GM10248 (cell line): ENCODE data around the gene STK39.
"Not testable (repeated sequence)": the region's sequence is repeated elsewhere in the genome, so short reads cannot be mapped to it uniquely, and the experiment has no call there.

ENCODE experiments used
- CTCF ChIA-PET: fragments of 300-600 bp; sonication (Branson Sonifier 250); formaldehyde crosslinking; extraction: SDS; loops from one replicate; lab custom pipeline; 2021; ENCODE audit warnings: antibody characterized with exemption; lab: Yijun Ruan, JAX
- POLR2A ChIA-PET: fragments of 350-650 bp; sonication (Branson Sonifier 250); formaldehyde crosslinking; extraction: SDS; loops from one replicate; lab custom pipeline; 2020; ENCODE audit warnings: antibody characterized with exemption; lab: Yijun Ruan, JAX
- DNase-seq: peaks from one replicate; pipeline ENCODE4 v3.0.0; 2012; ENCODE audit errors: extremely low spot score
- CTCF ChIP-seq: IDR thresholded peaks from 2 replicates; pipeline ENCODE4 v1.5.1; 2012; ENCODE audit warnings: mild to moderate bottlenecking, low read depth; ENCODE audit errors: extremely low read depth, missing control alignments, control extremely low read depth

STK39 gene

GRCh38 chr2:168089200-168089599 is 158.2 kb downstream of the STK39 start:
- DNase-seq = peak; percentile 26
- CTCF ChIA-PET = interaction anchor here (1.0 to 1.3 kb wide), 2 partner anchors 11 to 30 kb away, joined by 3 read pairs; no protein-coding TSS in a partner anchor
- TF ChIP-seq CTCF = no peak
- POLR2A ChIA-PET = no interaction called here

- no peak for TF ChIP-seq CTCF
- POLR2A ChIA-PET = no interaction called here
- CTCF ChIA-PET = interaction anchor here (1.4 to 4.3 kb wide), 4 partner anchors 12 to 32 kb away, joined by 4 to 15 read pairs (median 5); no protein-coding TSS in a partner anchor
- DNase-seq = no peak
Observed at GRCh38 chr2:168087401-168087800, 160.0 kb downstream of the STK39 start.

DNA sequence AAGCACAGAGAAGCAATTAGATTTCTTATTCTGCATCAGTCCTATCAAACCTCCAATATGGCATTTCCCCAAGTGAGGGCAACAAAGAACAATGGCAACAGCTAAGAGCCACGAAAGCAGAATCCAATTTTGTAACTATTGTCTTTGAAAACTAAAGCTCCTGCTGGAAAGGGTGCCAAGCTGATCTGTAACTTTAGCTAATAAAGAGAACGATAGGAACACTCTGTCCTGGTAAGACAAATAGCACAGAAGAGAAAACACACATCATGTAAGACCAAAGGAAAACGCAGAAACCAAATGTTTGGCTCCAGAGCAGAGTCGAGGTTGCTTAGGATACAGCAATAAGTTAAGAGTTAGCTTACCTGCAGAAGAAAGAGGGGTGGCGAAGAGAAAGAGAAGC is 160.5 kb downstream of the STK39 start:
- ChIA-PET CTCF (interaction anchor here (1.4 to 4.3 kb wide), 4 partner anchors 12 to 33 kb away, joined by 4 to 15 read pairs (median 5); no protein-coding TSS in a partner anchor), POLR2A (no interaction called here)
- DNase-seq = no peak
- no peak for TF ChIP-seq CTCF

- no peak for DNase-seq
- TF ChIP-seq CTCF = no peak
- ChIA-PET POLR2A (no interaction called here), CTCF (interaction anchor here (2.2 to 4.3 kb wide), 2 partner anchors 13 to 34 kb away, joined by 5 to 15 read pairs; no protein-coding TSS in a partner anchor)
Observed at GRCh38 chr2:168085801-168086361, 161.5 kb downstream of the STK39 start.

- ChIA-PET CTCF (interaction anchor here (4.3 kb wide), 1 partner anchor 35 kb away, joined by 15 read pairs; no protein-coding TSS in a partner anchor), POLR2A (no interaction called here)
- no peak for TF ChIP-seq CTCF
- DNase-seq = no peak
Observed at GRCh38 chr2:168084288-168084687, 163.1 kb downstream of the STK39 start.

DNA sequence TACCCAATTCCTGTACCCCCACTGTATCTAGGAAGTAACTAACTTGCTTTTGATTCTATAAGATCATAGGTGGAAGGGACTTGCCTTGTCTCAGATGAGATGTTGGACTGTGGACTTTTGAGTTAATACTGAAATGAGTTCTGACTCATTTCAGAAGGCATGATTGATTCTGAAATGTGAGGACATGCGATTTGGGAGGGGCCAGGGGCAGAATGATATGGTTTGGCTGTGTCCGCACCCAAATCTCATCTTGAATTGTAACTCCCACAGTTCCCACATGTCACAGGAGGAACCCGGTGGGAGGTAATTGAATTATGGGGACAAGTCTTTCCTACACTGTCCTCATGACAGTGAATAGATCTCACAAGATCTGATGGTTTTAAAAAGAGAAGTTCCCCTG is 165.9 kb downstream of the STK39 start:
- CTCF ChIA-PET, DNase-seq, POLR2A ChIA-PET: not testable (repeated sequence)

GRCh38 chr2:168079236-168079635 is 168.2 kb downstream of the STK39 start:
- no peak for TF ChIP-seq CTCF
- DNase-seq = no peak
- POLR2A ChIA-PET = no interaction called here
- CTCF ChIA-PET = interaction anchor here (0.7 kb wide), 1 partner anchor 39 kb away, joined by 3 read pairs; no protein-coding TSS in a partner anchor
